H1 (cell line): ENCODE data around the gene RPRD1A. TPM values are rescaled to one million over a fixed set of nuclear protein-coding genes. Genes with fewer than 3 reads are reported as not detected.

Source experiments
- POLR2AphosphoS5 ChIP-seq: IDR thresholded peaks from 2 replicates; pipeline ENCODE4 v1.6.1; 2011; ENCODE audit warnings: low read depth, low read length
- polyA plus RNA-seq, 7 experiments: library from polyadenylated mRNA; depleted of rRNA in 3 of 7; stranded (reverse) in 5 of 7; unstranded in 2 of 7; fragments of >200 nt in 5 of 7; fragments of 200-250 nt in 2 of 7; gene quantifications; 1 replicate in 5 of 7; 2 replicates in 1 of 7; 4 replicates in 1 of 7; pipeline versions ENCODE4 v1.2.1 to v1.2.3, GENCODE V29; 2011 to 2013; ENCODE audit warnings: missing spikeins in 2 of 7, mixed read lengths in 2 of 7
- total RNA-seq: library from RNA; stranded (reverse); fragmentation: NEBNext Ultra II Directional; extraction: Animal tissue kit (Norgen Biotek cat#: 25700); gene quantifications from 2 replicates; pipeline ENCODE4 v1.2.1, GENCODE V29; 2021
- TF ChIP-seq, protein P1 (sequence below): IDR thresholded peaks from 2 replicates; pipeline ENCODE4 v1.6.1; 2012; ENCODE audit warnings: low read length, inconsistent platforms

Gene RPRD1A
- total and polyA plus RNA-seq, 2 of the 8 experiments (the other 6 are each of a cell fraction or from before 2014, with no cell fraction given): 40.5 to 106 TPM

DNA sequence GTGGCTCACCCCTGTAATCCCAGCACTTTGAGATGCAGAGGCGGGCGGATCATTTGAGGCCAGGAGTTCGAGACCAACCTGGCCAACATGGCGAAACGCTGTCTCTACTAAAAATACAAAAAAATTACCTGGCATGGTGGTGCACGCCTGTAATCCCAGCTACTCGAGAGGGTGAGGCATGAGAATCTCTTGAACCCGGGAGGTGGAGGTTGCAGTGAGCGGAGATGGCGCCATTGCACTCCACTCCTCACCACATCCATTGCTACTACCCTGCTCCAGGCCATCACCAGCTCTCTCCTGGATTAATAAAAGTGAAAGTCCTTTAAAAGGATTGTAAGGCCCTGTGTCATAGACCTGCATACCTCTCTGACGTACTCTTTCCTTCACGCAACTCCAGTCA lies 93.7 kb downstream of the RPRD1A start (continued):
- TF ChIP-seq, protein P1, sequence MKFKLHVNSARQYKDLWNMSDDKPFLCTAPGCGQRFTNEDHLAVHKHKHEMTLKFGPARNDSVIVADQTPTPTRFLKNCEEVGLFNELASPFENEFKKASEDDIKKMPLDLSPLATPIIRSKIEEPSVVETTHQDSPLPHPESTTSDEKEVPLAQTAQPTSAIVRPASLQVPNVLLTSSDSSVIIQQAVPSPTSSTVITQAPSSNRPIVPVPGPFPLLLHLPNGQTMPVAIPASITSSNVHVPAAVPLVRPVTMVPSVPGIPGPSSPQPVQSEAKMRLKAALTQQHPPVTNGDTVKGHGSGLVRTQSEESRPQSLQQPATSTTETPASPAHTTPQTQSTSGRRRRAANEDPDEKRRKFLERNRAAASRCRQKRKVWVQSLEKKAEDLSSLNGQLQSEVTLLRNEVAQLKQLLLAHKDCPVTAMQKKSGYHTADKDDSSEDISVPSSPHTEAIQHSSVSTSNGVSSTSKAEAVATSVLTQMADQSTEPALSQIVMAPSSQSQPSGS: no peak
- no peak for TF ChIP-seq POLR2AphosphoS5
